Cortex of kidney (tissue), 1 donor: ENCODE measurements around the gene COL8A1.

Experiments used
- DNase-seq: peaks from one replicate; lab custom pipeline; 2025; lab: John Stamatoyannopoulos, UW

The COL8A1 gene

GRCh38 chr3:99639579-99639978 is 1.2 kb downstream of the COL8A1 start:
- DNase-seq = no peak

- DNase-seq = no peak
These were observed 1.9 kb downstream of the COL8A1 start for GRCh38 chr3:99640214-99640851.

GRCh38 chr3:99641480-99641879 is 3.1 kb downstream of the COL8A1 start:
- DNase-seq = no peak

- no peak for DNase-seq
These were observed 3.6 kb downstream of the COL8A1 start for GRCh38 chr3:99641982-99642381.

- no peak for DNase-seq
These were observed 5.6 kb downstream of the COL8A1 start for GRCh38 chr3:99644017-99644416.

- no peak for DNase-seq
These were observed 6.4 kb downstream of the COL8A1 start for GRCh38 chr3:99644746-99645145.

GRCh38 chr3:99645277-99646106 is 7.1 kb downstream of the COL8A1 start:
- no peak for DNase-seq

- DNase-seq = no peak
These were observed 7.7 kb downstream of the COL8A1 start for GRCh38 chr3:99646107-99646435.

- DNase-seq = no peak
These were observed 8.7 kb downstream of the COL8A1 start for GRCh38 chr3:99647081-99647480.

GRCh38 chr3:99648101-99648500 is 9.7 kb downstream of the COL8A1 start:
- DNase-seq = no peak

- DNase-seq = no peak
These were observed 10.1 kb downstream of the COL8A1 start for GRCh38 chr3:99648516-99648915.

- no peak for DNase-seq
These were observed 13.1 kb downstream of the COL8A1 start for GRCh38 chr3:99651531-99651930.

- no peak for DNase-seq
These were observed 18.2 kb downstream of the COL8A1 start for GRCh38 chr3:99656624-99657023.

GRCh38 chr3:99658274-99658673 is 19.9 kb downstream of the COL8A1 start:
- no peak for DNase-seq

GRCh38 chr3:99659032-99659431 is 20.6 kb downstream of the COL8A1 start:
- DNase-seq = no peak

GRCh38 chr3:99659951-99660350 is 21.6 kb downstream of the COL8A1 start:
- DNase-seq = no peak

- DNase-seq = no peak
These were observed 24.6 kb downstream of the COL8A1 start for GRCh38 chr3:99662838-99663570.

GRCh38 chr3:99663977-99664376 is 25.6 kb downstream of the COL8A1 start:
- no peak for DNase-seq

- no peak for DNase-seq
These were observed 26.6 kb downstream of the COL8A1 start for GRCh38 chr3:99665017-99665416.

GRCh38 chr3:99666201-99666600 is 27.8 kb downstream of the COL8A1 start:
- no peak for DNase-seq

GRCh38 chr3:99668044-99668443 is 29.6 kb downstream of the COL8A1 start:
- DNase-seq = no peak

- no peak for DNase-seq
These were observed 31.6 kb downstream of the COL8A1 start for GRCh38 chr3:99669879-99670555.
